Measurements from ENCODE around the gene FXYD3.

The FXYD3 gene

DNA sequence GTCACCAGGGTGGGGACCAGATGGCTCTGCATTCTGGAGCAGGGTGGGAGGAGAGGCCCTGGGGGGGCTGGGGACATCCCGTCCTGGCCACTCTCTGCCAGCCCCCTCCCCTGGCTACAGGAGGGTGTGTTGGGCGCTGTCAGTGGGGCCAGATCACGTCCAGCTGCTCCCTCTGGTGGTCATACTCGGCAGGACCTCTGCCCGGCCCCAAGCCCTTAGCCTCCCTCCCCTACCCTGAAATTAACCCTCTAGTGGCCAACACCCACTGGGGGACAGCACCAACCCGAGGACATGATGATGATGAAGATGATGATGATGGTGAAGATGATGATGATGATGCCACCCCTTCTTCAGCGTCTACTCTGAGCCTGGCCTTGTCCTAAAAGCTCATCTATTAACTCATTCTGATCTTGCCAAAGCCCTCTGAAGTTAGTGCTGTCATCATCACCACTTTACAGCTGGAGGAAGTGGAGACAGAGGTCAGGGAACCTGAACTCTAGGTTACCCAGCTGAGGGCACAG lies 19.8 kb downstream of the FXYD3 start:
- TF ChIP-seq, protein P1, sequence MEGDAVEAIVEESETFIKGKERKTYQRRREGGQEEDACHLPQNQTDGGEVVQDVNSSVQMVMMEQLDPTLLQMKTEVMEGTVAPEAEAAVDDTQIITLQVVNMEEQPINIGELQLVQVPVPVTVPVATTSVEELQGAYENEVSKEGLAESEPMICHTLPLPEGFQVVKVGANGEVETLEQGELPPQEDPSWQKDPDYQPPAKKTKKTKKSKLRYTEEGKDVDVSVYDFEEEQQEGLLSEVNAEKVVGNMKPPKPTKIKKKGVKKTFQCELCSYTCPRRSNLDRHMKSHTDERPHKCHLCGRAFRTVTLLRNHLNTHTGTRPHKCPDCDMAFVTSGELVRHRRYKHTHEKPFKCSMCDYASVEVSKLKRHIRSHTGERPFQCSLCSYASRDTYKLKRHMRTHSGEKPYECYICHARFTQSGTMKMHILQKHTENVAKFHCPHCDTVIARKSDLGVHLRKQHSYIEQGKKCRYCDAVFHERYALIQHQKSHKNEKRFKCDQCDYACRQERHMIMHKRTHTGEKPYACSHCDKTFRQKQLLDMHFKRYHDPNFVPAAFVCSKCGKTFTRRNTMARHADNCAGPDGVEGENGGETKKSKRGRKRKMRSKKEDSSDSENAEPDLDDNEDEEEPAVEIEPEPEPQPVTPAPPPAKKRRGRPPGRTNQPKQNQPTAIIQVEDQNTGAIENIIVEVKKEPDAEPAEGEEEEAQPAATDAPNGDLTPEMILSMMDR (IDR thresholded peaks at IDR 0.05; ENCODE audit: low read depth, low read length, missing control alignments): peak; percentile 91
- no peak overlapping the region for H3K4me3 ChIP-seq (replicated peaks; ENCODE audit: low read depth, low read length)
- DNase-seq (ENCODE audit: extremely low read depth, low read depth): no peak

DNA sequence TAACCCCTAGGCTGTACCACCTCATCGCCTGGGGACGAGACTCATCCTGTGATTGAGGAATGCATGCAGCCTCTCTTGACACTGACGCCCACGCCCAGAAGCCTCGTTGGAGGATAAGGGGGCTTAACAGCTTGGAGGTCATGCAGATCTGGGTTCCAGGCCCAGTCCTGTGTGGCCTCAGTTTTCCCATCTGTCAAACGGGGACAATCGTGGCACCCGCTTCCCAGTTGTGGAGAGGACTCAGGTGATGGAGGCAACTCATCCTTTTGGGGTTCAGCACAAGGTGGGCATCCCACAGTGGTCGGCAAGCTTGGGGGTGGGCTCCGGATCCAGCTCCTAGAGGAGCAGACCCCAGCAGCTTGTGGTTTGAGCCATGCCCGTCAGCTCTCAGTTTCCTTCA lies 20.6 kb downstream of the FXYD3 start:
- DNase-seq (ENCODE audit: extremely low read depth, low read depth): no peak
- H3K4me3 ChIP-seq (replicated peaks; ENCODE audit: low read depth, low read length): no peak overlapping the region
- TF ChIP-seq, protein P1 (IDR thresholded peaks at IDR 0.05; ENCODE audit: low read depth, low read length, missing control alignments): no peak

DNA sequence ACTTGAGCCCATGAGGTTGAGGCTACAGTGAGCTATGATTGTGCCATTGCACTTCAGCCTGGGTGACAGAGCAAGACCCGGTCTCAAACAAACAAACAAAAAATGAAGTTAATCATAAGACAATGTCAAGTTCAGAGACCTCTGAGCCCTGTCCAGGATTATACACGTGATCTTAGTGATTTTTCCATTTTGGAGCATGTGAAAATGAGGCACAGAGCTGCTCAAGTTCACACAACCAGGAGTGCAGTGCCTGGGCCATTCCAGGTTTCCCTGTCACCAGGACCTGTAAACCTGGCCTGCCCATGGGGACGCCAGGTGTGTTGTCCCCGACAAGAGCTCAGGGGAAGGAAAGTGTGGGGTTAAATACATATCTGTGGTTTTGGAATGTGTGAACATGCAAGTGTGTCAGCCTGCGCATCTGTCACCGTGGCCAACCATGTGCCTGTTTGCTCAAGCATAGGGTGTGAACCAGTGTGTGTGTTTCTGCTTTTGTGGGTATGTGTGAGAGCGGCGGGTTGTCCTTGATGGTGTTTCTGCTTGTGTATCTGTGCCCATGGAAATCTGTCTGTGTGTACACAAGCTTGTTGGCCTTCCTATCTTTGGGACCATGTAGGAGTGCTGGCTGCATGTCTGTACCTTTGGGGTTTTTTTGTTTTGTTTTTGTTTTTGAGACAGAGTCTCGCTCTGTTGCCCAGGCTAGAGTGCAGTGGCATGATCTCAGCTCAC lies 21.5 kb downstream of the FXYD3 start:
- no peak overlapping the region for H3K4me3 ChIP-seq (replicated peaks; ENCODE audit: low read depth, low read length)
- TF ChIP-seq, protein P1 (IDR thresholded peaks at IDR 0.05; ENCODE audit: low read depth, low read length, missing control alignments): no peak
- DNase-seq (ENCODE audit: extremely low read depth, low read depth): no peak

DNA sequence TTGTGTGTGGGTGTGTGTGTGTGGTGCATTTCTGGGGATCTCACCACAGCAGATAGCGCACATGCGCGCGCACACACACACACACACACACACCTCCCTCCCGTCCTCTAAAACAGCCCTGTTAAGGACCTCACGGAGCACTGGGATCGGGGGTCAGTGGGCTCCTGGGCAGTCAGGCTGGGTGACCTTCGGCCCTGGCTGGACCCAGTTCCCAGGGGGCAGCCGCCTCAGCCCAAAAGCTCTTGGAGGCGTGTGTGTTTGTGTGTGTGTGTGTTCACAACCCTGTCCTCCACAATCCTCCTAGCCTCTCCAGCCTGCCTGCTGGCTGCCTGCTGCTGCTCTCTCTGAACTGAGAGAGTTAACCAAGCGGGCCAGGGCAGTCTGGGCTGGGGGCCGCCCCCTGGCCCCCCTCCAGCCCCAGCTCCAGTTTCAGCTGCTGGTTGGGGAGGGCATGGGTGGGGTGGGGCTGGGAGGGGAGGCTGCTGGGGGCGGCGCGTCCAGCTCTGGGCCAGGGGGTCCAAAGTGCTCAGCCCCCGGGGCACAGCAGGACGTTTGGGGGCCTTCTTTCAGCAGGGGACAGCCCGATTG lies 22.8 kb downstream of the FXYD3 start, which contains the start of gene FXYD1:
TSS of gene FXYD1 (plus strand) at position 520 of the 588 bp plus-strand sequence. CDS start 1,256 bp downstream, outside the sequence.
- DNase-seq (ENCODE audit: extremely low read depth, low read depth): no peak
- TF ChIP-seq, protein P1 (IDR thresholded peaks at IDR 0.05; ENCODE audit: low read depth, low read length, missing control alignments): no peak
- H3K4me3 ChIP-seq (replicated peaks; ENCODE audit: low read depth, low read length): no peak within 1 kb of the TSS

DNA sequence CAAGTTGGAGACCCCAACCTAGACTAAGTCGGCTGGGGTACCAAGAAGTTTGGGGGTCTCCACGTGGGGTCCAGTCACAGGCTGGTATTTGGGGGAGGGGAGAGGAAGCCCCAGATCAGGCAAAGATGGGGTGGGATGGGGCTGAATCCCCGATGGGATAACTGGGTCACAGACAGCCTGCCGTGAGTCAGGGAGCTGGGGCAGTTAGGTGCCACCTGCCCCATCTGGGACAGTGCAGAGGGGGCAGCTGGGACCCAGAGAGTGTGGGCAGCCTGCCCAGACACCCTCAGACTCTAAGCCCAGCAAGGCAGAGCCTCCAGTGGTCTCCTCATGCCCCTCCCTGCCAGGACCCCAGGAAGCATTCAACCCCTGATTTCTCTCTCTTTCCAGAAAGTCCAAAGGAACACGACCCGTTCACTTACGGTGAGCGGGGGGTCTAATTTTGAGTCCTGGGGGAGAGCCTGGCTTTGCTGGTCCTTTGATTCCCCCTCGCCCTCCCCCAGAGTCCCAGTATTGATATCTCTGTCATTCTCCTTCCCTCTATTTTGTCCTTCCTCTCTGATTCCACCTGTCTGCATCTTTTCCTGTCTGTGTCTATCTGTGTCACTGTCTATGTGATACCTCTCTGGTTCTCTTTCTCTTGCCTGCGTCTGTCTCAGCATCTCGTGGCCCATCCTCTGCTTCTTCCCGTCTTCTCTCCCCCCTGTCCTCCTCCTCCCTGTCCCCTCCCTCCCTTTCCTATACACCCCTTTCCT lies 24.8 kb downstream of the FXYD3 start:
- DNase-seq (ENCODE audit: extremely low read depth, low read depth): no peak
- H3K4me3 ChIP-seq (replicated peaks; ENCODE audit: low read depth, low read length): no peak overlapping the region
- TF ChIP-seq, protein P1 (IDR thresholded peaks at IDR 0.05; ENCODE audit: low read depth, low read length, missing control alignments): no peak

DNA sequence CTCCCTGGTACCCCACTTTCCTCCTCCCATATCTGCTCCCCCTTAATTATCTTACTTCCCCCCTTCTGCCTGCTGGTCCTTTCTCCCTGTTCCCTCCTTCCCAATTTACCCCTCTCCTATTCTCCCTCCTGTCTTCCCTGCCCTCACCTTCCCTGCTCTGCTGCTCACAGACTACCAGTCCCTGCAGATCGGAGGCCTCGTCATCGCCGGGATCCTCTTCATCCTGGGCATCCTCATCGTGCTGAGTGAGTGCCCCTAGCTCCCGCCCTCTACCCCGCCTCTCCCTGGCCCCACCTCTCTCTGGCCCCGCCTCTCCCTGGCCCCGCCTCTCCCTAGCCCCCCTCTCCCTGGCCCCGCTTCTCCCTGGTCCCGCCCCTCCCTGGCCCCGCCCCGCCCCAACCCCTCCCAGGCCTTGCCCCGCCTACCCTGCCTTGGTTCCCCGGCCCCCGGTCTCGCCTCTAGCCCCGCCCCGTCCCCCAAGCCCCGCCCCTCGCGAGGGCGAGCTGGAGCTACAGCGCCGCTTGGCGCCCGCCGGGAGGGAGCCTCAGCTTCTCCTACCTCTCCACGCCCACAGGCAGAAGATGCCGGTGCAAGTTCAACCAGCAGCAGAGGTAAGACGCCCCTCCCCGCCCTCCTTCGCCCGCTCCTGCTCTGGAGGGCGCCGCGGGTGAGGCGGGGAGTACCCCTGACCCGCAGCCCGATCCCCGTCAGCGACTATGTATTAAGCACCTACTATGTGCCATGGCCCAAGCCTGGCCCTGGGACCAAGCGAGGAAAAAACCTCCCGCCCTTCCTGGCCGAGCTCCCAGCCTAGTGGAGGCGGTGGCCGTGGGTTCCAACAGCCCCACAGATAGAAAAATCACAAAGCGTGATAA lies 25.6 kb downstream of the FXYD3 start:
- peak; percentile 48 for DNase-seq (ENCODE audit: extremely low read depth, low read depth)
- H3K4me3 ChIP-seq (replicated peaks; ENCODE audit: low read depth, low read length): no peak overlapping the region
- TF ChIP-seq, protein P1 (IDR thresholded peaks at IDR 0.05; ENCODE audit: low read depth, low read length, missing control alignments): peak; percentile 47

Data from HFF-Myc (cell line).